Erythroblast (primary cell): ENCODE data around the gene STOML1.

Experiments used
- DNase-seq, 2 experiments: peaks; one replicate each; lab custom pipeline; 2025; lab: John Stamatoyannopoulos, UW
- GATA1 ChIP-seq: IDR thresholded peaks from 2 replicates; pipeline ENCODE4 v1.6.1; 2011; ENCODE audit warnings: low read depth, mild to moderate bottlenecking, control low read depth, low read length, moderate library complexity
- POLR2A ChIP-seq: IDR thresholded peaks from 2 replicates; pipeline ENCODE4 v1.6.1; 2011; ENCODE audit warnings: mild to moderate bottlenecking, low read length

STOML1 gene

GRCh38 chr15:73955326-73955725 is 36.8 kb downstream of the STOML1 start:
- TF ChIP-seq GATA1 (no peak), POLR2A (no peak)
- no peak for DNase-seq

GRCh38 chr15:73954188-73955145 is 37.6 kb downstream of the STOML1 start:
- no peak for DNase-seq
- no peak for TF ChIP-seq POLR2A
- no peak for TF ChIP-seq GATA1

- DNase-seq: no peak
Observed at GRCh38 chr15:73952913-73953750, 39.0 kb downstream of the STOML1 start.

GRCh38 chr15:73952171-73952912 is 39.8 kb downstream of the STOML1 start:
- no peak for DNase-seq
- TF ChIP-seq GATA1 (no peak), POLR2A (no peak)

More at GRCh38 chr15:73952913-73953750, 39.0 kb downstream of the STOML1 start:
- TF ChIP-seq POLR2A (no peak), GATA1 (no peak)

- TF ChIP-seq GATA1 (no peak), POLR2A (no peak)
- no peak for DNase-seq
Observed at GRCh38 chr15:73951601-73952000, 40.5 kb downstream of the STOML1 start.

- no peak for TF ChIP-seq GATA1
- TF ChIP-seq POLR2A: no peak
- DNase-seq: peak; percentile 67 to 68
Observed at GRCh38 chr15:73950831-73951561, 41.1 kb downstream of the STOML1 start.

- DNase-seq: no peak
- TF ChIP-seq POLR2A (no peak), GATA1 (no peak)
Observed at GRCh38 chr15:73950479-73950830, 41.6 kb downstream of the STOML1 start.

- no peak for DNase-seq
Observed at GRCh38 chr15:73949496-73949895, 42.6 kb downstream of the STOML1 start.

GRCh38 chr15:73948982-73949381 is 43.1 kb downstream of the STOML1 start:
- no peak for TF ChIP-seq POLR2A
- TF ChIP-seq GATA1: no peak
- no peak for DNase-seq

More at GRCh38 chr15:73949496-73949895, 42.6 kb downstream of the STOML1 start:
- no peak for TF ChIP-seq GATA1
- no peak for TF ChIP-seq POLR2A

GRCh38 chr15:73948396-73948795 is 43.7 kb downstream of the STOML1 start:
- no peak for DNase-seq
- TF ChIP-seq POLR2A: no peak
- no peak for TF ChIP-seq GATA1

- no peak for DNase-seq
- TF ChIP-seq POLR2A: no peak
- no peak for TF ChIP-seq GATA1
Observed at GRCh38 chr15:73947651-73948050, 44.4 kb downstream of the STOML1 start.

- TF ChIP-seq GATA1: no peak
- no peak for TF ChIP-seq POLR2A
- DNase-seq: no peak
Observed at GRCh38 chr15:73946795-73947370, 45.2 kb downstream of the STOML1 start.
